Type B pancreatic cell (in vitro differentiated cells): ENCODE measurements around the gene SLC36A1. TPM values are rescaled to one million over a fixed set of nuclear protein-coding genes. Genes with fewer than 3 reads are reported as not detected.

Experiments used
- DNase-seq: peaks from one replicate; pipeline ENCODE4 v3.0.0; 2021; ENCODE audit warnings: mixed read lengths; ENCODE audit not compliant: unreplicated experiment; ENCODE audit errors: extremely low spot score
- H3K27ac Mint-ChIP-seq: 2 replicates; pipeline ENCODE4 v1.8.0; 2021; ENCODE audit warnings: mild to moderate bottlenecking, mixed read lengths
- H3K27me3 Mint-ChIP-seq: 2 replicates; pipeline ENCODE4 v1.8.0; 2021; ENCODE audit warnings: mixed read lengths
- H3K36me3 Mint-ChIP-seq: 2 replicates; pipeline ENCODE4 v1.8.0; 2021; ENCODE audit warnings: mixed read lengths
- H3K4me1 Mint-ChIP-seq: one replicate; pipeline ENCODE4 v1.8.0; 2021; ENCODE audit warnings: mixed read lengths; ENCODE audit not compliant: unreplicated experiment
- H3K4me3 Mint-ChIP-seq: 2 replicates; pipeline ENCODE4 v1.8.0; 2021; ENCODE audit warnings: mild to moderate bottlenecking, mixed read lengths
- H3K9me3 Mint-ChIP-seq: 2 replicates; pipeline ENCODE4 v1.8.0; 2021; ENCODE audit warnings: mixed read lengths
- CTCF ChIP-seq: fragments of 200-600 bp; sonication (generic); conservative IDR thresholded peaks from 2 replicates; pipeline ENCODE4 v1.5.0; 2021; ENCODE audit warnings: antibody characterized with exemption, mild to moderate bottlenecking
- long read RNA-seq: library from polyadenylated mRNA; unstranded; transcript quantifications from one replicate; pipeline ENCODE4 v2.0.0, GENCODE V29; 2020
- total RNA-seq: library from RNA; stranded (reverse); gene quantifications from 2 replicates; pipeline ENCODE4 v1.2.1, GENCODE V29; 2021; ENCODE audit warnings: low replicate concordance

Gene SLC36A1
- total RNA-seq = 15.5 and 18.2 TPM in 2 replicates
- long read RNA-seq, partial matches to known transcripts = 1 of 10 reads
- long read RNA-seq, other reads (novel, unspliced or antisense) = 9 of 10 reads

GRCh38 chr5:151447174-151448037, at the start of gene SLC36A1:
SLC36A1 (plus strand) TSS chr5:151447603; CDS start chr5:151458793, 11,190 bp downstream.
- Mint-ChIP-seq H3K36me3 (no peaks in the 10 kb centered on the region), H3K9me3 (no peaks in the 10 kb centered on the region), H3K27me3 (peaks cover 23% of the 10 kb centered on the region), H3K4me1 (peaks cover 19% of the 10 kb centered on the region), H3K4me3 (peak within 1 kb of the TSS; percentile 97), H3K27ac (peak within 1 kb of the TSS; percentile 74)
- DNase-seq = peak; percentile 98
- peak; percentile 96 for TF ChIP-seq CTCF

GRCh38 chr5:151405334-151406160, 41.9 kb upstream of the SLC36A1 start:
- DNase-seq = no peak
- no peak overlapping the region for H3K27ac Mint-ChIP-seq
- peaks cover 5% of the 10 kb centered on the region for H3K9me3 Mint-ChIP-seq
- no peaks in the 10 kb centered on the region for H3K36me3 Mint-ChIP-seq
- H3K27me3 Mint-ChIP-seq = peaks cover 22% of the 10 kb centered on the region
- H3K4me1 Mint-ChIP-seq = no peaks in the 10 kb centered on the region
- no peak overlapping the region for H3K4me3 Mint-ChIP-seq
- no peak for TF ChIP-seq CTCF

- Mint-ChIP-seq H3K27ac (no peak overlapping the region), H3K4me1 (no peaks in the 10 kb centered on the region), H3K27me3 (peaks cover 24% of the 10 kb centered on the region), H3K9me3 (peaks cover 5% of the 10 kb centered on the region), H3K4me3 (no peak overlapping the region), H3K36me3 (no peaks in the 10 kb centered on the region)
- no peak for DNase-seq
- peak; percentile 69 for TF ChIP-seq CTCF
These were observed 41.0 kb upstream of the SLC36A1 start for GRCh38 chr5:151406322-151406947.

GRCh38 chr5:151408591-151409230, 38.7 kb upstream of the SLC36A1 start:
- H3K36me3 Mint-ChIP-seq = no peaks in the 10 kb centered on the region
- peaks cover 24% of the 10 kb centered on the region for H3K27me3 Mint-ChIP-seq
- H3K27ac Mint-ChIP-seq = no peak overlapping the region
- DNase-seq = no peak
- H3K4me1 Mint-ChIP-seq = no peaks in the 10 kb centered on the region
- H3K4me3 Mint-ChIP-seq = no peak overlapping the region
- no peak for TF ChIP-seq CTCF
- H3K9me3 Mint-ChIP-seq = no peaks in the 10 kb centered on the region

GRCh38 chr5:151413800-151414199, 33.6 kb upstream of the SLC36A1 start:
- Mint-ChIP-seq H3K4me3 (no peak overlapping the region), H3K36me3 (no peaks in the 10 kb centered on the region), H3K27me3 (peaks cover 20% of the 10 kb centered on the region), H3K4me1 (no peaks in the 10 kb centered on the region), H3K9me3 (peaks cover 4% of the 10 kb centered on the region), H3K27ac (no peak overlapping the region)
- no peak for TF ChIP-seq CTCF
- no peak for DNase-seq
